ENCODE data around the gene DPF3.

Gene DPF3

GRCh38 chr14:72644758-72645489 lies 249.0 kb downstream of the DPF3 start:
- H3K27me3 ChIP-seq (ENCODE audit: insufficient read depth, insufficient read length): no peaks in the 10 kb centered on the region

GRCh38 chr14:72644038-72644437 lies 249.9 kb downstream of the DPF3 start:
- DNase-seq (ENCODE audit: low read depth, low spot score): no peak
- Histone ChIP-seq H3K4me1 (ENCODE audit: insufficient read depth, insufficient read length) (peaks cover 3% of the 10 kb centered on the region), H3K36me3 (ENCODE audit: insufficient read depth, insufficient read length, low read length) (no peaks in the 10 kb centered on the region), H3K27me3 (ENCODE audit: insufficient read depth, insufficient read length) (no peaks in the 10 kb centered on the region), H3K4me3 (ENCODE audit: insufficient read length, low read depth) (no peak overlapping the region), H3K9ac (ENCODE audit: insufficient read length, low read depth) (no peak overlapping the region), H3K9me3 (ENCODE audit: insufficient read depth, low read length) (peaks cover 6% of the 10 kb centered on the region; the same call in 1 of the 2 replicates)
- TF ChIP-seq YY1 (IDR thresholded peaks at IDR 0.05; ENCODE audit: insufficient read depth, insufficient read length) (no peak), SUZ12 (IDR thresholded peaks at IDR 0.05; ENCODE audit: extremely low read depth, insufficient read depth, insufficient read length) (no peak), ZNF274 (IDR thresholded peaks at IDR 0.05; ENCODE audit: low read depth, low read length) (no peak)

More at GRCh38 chr14:72644758-72645489, 249.0 kb downstream of the DPF3 start:
- no peak overlapping the region for H3K4me3 ChIP-seq (ENCODE audit: insufficient read length, low read depth)
- H3K4me1 ChIP-seq (ENCODE audit: insufficient read depth, insufficient read length): peaks cover 4% of the 10 kb centered on the region
- H3K36me3 ChIP-seq (ENCODE audit: insufficient read depth, insufficient read length, low read length): no peaks in the 10 kb centered on the region
- H3K9ac ChIP-seq (ENCODE audit: insufficient read length, low read depth): no peak overlapping the region
- TF ChIP-seq SUZ12 (IDR thresholded peaks at IDR 0.05; ENCODE audit: extremely low read depth, insufficient read depth, insufficient read length): no peak
- TF ChIP-seq YY1 (IDR thresholded peaks at IDR 0.05; ENCODE audit: insufficient read depth, insufficient read length): no peak
- no peak for TF ChIP-seq ZNF274 (IDR thresholded peaks at IDR 0.05; ENCODE audit: low read depth, low read length)
- no peaks in the 10 kb centered on the region for H3K9me3 ChIP-seq (ENCODE audit: insufficient read depth, low read length)
- DNase-seq (ENCODE audit: low read depth, low spot score): no peak

GRCh38 chr14:72643317-72643801 lies 250.5 kb downstream of the DPF3 start:
- Histone ChIP-seq H3K4me1 (ENCODE audit: insufficient read depth, insufficient read length) (peaks cover 3% of the 10 kb centered on the region), H3K4me3 (ENCODE audit: insufficient read length, low read depth) (no peak overlapping the region), H3K36me3 (ENCODE audit: insufficient read depth, insufficient read length, low read length) (no peaks in the 10 kb centered on the region), H3K27me3 (ENCODE audit: insufficient read depth, insufficient read length) (no peaks in the 10 kb centered on the region), H3K9me3 (ENCODE audit: insufficient read depth, low read length) (peaks cover 6% of the 10 kb centered on the region; the same call in 1 of the 2 replicates), H3K9ac (ENCODE audit: insufficient read length, low read depth) (no peak overlapping the region)
- TF ChIP-seq ZNF274 (IDR thresholded peaks at IDR 0.05; ENCODE audit: low read depth, low read length) (no peak), SUZ12 (IDR thresholded peaks at IDR 0.05; ENCODE audit: extremely low read depth, insufficient read depth, insufficient read length) (no peak), YY1 (IDR thresholded peaks at IDR 0.05; ENCODE audit: insufficient read depth, insufficient read length) (no peak)
- peak; percentile 20 for DNase-seq (ENCODE audit: low read depth, low spot score)

- H3K4me3 ChIP-seq (ENCODE audit: insufficient read length, low read depth): no peak overlapping the region
- no peak overlapping the region for H3K9ac ChIP-seq (ENCODE audit: insufficient read length, low read depth)
- no peaks in the 10 kb centered on the region for H3K27me3 ChIP-seq (ENCODE audit: insufficient read depth, insufficient read length)
- no peak for DNase-seq (ENCODE audit: low read depth, low spot score)
- no peaks in the 10 kb centered on the region for H3K36me3 ChIP-seq (ENCODE audit: insufficient read depth, insufficient read length, low read length)
- peaks cover 3% of the 10 kb centered on the region for H3K4me1 ChIP-seq (ENCODE audit: insufficient read depth, insufficient read length)
- H3K9me3 ChIP-seq (ENCODE audit: insufficient read depth, low read length): peaks cover 6% of the 10 kb centered on the region; the same call in 1 of the 2 replicates
- TF ChIP-seq YY1 (IDR thresholded peaks at IDR 0.05; ENCODE audit: insufficient read depth, insufficient read length) (no peak), SUZ12 (IDR thresholded peaks at IDR 0.05; ENCODE audit: extremely low read depth, insufficient read depth, insufficient read length) (no peak), ZNF274 (IDR thresholded peaks at IDR 0.05; ENCODE audit: low read depth, low read length) (no peak)
Observed at GRCh38 chr14:72640911-72641485, 252.9 kb downstream of the DPF3 start.

- no peak overlapping the region for H3K4me3 ChIP-seq (ENCODE audit: insufficient read length, low read depth)
- no peaks in the 10 kb centered on the region for H3K27me3 ChIP-seq (ENCODE audit: insufficient read depth, insufficient read length)
- H3K9me3 ChIP-seq (ENCODE audit: insufficient read depth, low read length): peaks cover 6% of the 10 kb centered on the region; the same call in 1 of the 2 replicates
- TF ChIP-seq YY1 (IDR thresholded peaks at IDR 0.05; ENCODE audit: insufficient read depth, insufficient read length) (no peak), SUZ12 (IDR thresholded peaks at IDR 0.05; ENCODE audit: extremely low read depth, insufficient read depth, insufficient read length) (no peak), ZNF274 (IDR thresholded peaks at IDR 0.05; ENCODE audit: low read depth, low read length) (no peak)
- H3K36me3 ChIP-seq (ENCODE audit: insufficient read depth, insufficient read length, low read length): no peaks in the 10 kb centered on the region
- DNase-seq (ENCODE audit: low read depth, low spot score): no peak
- no peak overlapping the region for H3K9ac ChIP-seq (ENCODE audit: insufficient read length, low read depth)
- peaks cover 2% of the 10 kb centered on the region for H3K4me1 ChIP-seq (ENCODE audit: insufficient read depth, insufficient read length)
Observed at GRCh38 chr14:72638021-72638420, 255.9 kb downstream of the DPF3 start.

- peaks cover 6% of the 10 kb centered on the region; the same call in 1 of the 2 replicates for H3K9me3 ChIP-seq (ENCODE audit: insufficient read depth, low read length)
- TF ChIP-seq ZNF274 (IDR thresholded peaks at IDR 0.05; ENCODE audit: low read depth, low read length) (no peak), YY1 (IDR thresholded peaks at IDR 0.05; ENCODE audit: insufficient read depth, insufficient read length) (no peak), SUZ12 (IDR thresholded peaks at IDR 0.05; ENCODE audit: extremely low read depth, insufficient read depth, insufficient read length) (no peak)
- H3K4me1 ChIP-seq (ENCODE audit: insufficient read depth, insufficient read length): no peaks in the 10 kb centered on the region
- H3K27me3 ChIP-seq (ENCODE audit: insufficient read depth, insufficient read length): no peaks in the 10 kb centered on the region
- no peak overlapping the region for H3K9ac ChIP-seq (ENCODE audit: insufficient read length, low read depth)
- no peak overlapping the region for H3K4me3 ChIP-seq (ENCODE audit: insufficient read length, low read depth)
- no peaks in the 10 kb centered on the region for H3K36me3 ChIP-seq (ENCODE audit: insufficient read depth, insufficient read length, low read length)
- DNase-seq (ENCODE audit: low read depth, low spot score): no peak
Observed at GRCh38 chr14:72636871-72637270, 257.0 kb downstream of the DPF3 start.

- DNase-seq (ENCODE audit: low read depth, low spot score): no peak
- H3K4me3 ChIP-seq (ENCODE audit: insufficient read length, low read depth): no peak overlapping the region
- H3K4me1 ChIP-seq (ENCODE audit: insufficient read depth, insufficient read length): no peaks in the 10 kb centered on the region
- TF ChIP-seq ZNF274 (IDR thresholded peaks at IDR 0.05; ENCODE audit: low read depth, low read length): no peak
- no peak for TF ChIP-seq SUZ12 (IDR thresholded peaks at IDR 0.05; ENCODE audit: extremely low read depth, insufficient read depth, insufficient read length)
- no peak for TF ChIP-seq YY1 (IDR thresholded peaks at IDR 0.05; ENCODE audit: insufficient read depth, insufficient read length)
- H3K36me3 ChIP-seq (ENCODE audit: insufficient read depth, insufficient read length, low read length): no peaks in the 10 kb centered on the region
- no peak overlapping the region for H3K9ac ChIP-seq (ENCODE audit: insufficient read length, low read depth)
- no peaks in the 10 kb centered on the region for H3K27me3 ChIP-seq (ENCODE audit: insufficient read depth, insufficient read length)
- H3K9me3 ChIP-seq (ENCODE audit: insufficient read depth, low read length): peaks cover 6% of the 10 kb centered on the region; the same call in 1 of the 2 replicates
Observed at GRCh38 chr14:72636094-72636493, 257.8 kb downstream of the DPF3 start.
